Esophagus muscularis mucosa (tissue), 4 donors: ENCODE data around the gene UVSSA. TPM values are rescaled to one million over a fixed set of nuclear protein-coding genes. Genes with fewer than 3 reads are reported as not detected.

Experiments
- DNase-seq: peaks from one replicate; pipeline ENCODE4 v3.0.0-alpha.2; 2017; ENCODE audit errors: extremely low spot score
- H3K27ac ChIP-seq, 4 donors: fragments of 200-600 bp; sonication (generic); replicated peaks in 1 of 4; 1 replicate in 3 of 4; 2 replicates in 1 of 4; pipeline ENCODE4 v1.5.1; 2016 to 2019; ENCODE audit warnings: mild to moderate bottlenecking in 1 of 4
- H3K27me3 ChIP-seq, 4 donors: fragments of 200-600 bp; sonication (generic); one replicate each; pipeline versions ENCODE4 v1.5.1 to v1.6.0; 2016 to 2019
- H3K36me3 ChIP-seq, 4 donors: fragments of 200-600 bp; sonication (generic); one replicate each; pipeline ENCODE4 v1.5.1; 2016 to 2019
- H3K4me1 ChIP-seq, 4 donors: fragments of 200-600 bp; sonication (generic); one replicate each; pipeline ENCODE4 v1.5.1; 2016 to 2019
- H3K4me3 ChIP-seq, 4 donors: fragments of 200-600 bp; sonication (generic); 1 replicate in 2 of 4; 2 replicates in 2 of 4; pipeline ENCODE4 v1.5.1; 2016 to 2019; ENCODE audit warnings: mild to moderate bottlenecking in 4 of 4, moderate library complexity in 1 of 4
- H3K9me3 ChIP-seq, 4 donors: fragments of 200-600 bp; sonication (generic); 1 replicate in 3 of 4; 2 replicates in 1 of 4; pipeline ENCODE4 v1.5.1; 2016 to 2019
- EP300 ChIP-seq: sonication (generic); formaldehyde crosslinking; IDR thresholded peaks from one replicate; pipeline ENCODE4 v1.6.1; 2017; ENCODE audit warnings: antibody characterized with exemption
- POLR2A ChIP-seq: fragments of 450-650 bp; IDR thresholded peaks from one replicate; pipeline ENCODE4 v1.6.1; 2017; ENCODE audit warnings: antibody characterized with exemption, moderate library complexity, mild to moderate bottlenecking, low read depth
- POLR2AphosphoS5 ChIP-seq, 2 donors: sonication (generic); formaldehyde crosslinking; IDR thresholded peaks; one replicate each; pipeline ENCODE4 v1.6.1; 2017; ENCODE audit warnings: antibody characterized with exemption in 2 of 2
- WGBS: methylation state at CpG from one replicate; pipeline ENCODE4 v1.1.5; 2018; 5-methylcytosine and 5-hydroxymethylcytosine counted together
- intact Hi-C: fragments of 100-400 bp; cut with DNase I; formaldehyde crosslinking; loops from one replicate; pipeline ENCODE4 v1.15.1; 2023
- total RNA-seq, 4 donors: library from RNA; depleted of rRNA; stranded (reverse); fragments of >200 nt; gene quantifications; one replicate each; pipeline versions ENCODE4 v1.1.0 to v1.2.1, GENCODE V29; 2016
- TF ChIP-seq, protein P1 (sequence below), 3 experiments: fragments of 200-600 bp in 2 of 3; fragments of 450-650 bp in 1 of 3; sonication (generic) in 2 of 3; IDR thresholded peaks; one replicate each; pipeline ENCODE4 v1.5.1; 2017 to 2019; ENCODE audit warnings: antibody characterized with exemption in 3 of 3, mild to moderate bottlenecking in 2 of 3, moderate library complexity in 1 of 3

Gene UVSSA
- total RNA-seq, 4 donors from 2014 or later: 8.9 to 16.5 (median 13.1) TPM

DNA sequence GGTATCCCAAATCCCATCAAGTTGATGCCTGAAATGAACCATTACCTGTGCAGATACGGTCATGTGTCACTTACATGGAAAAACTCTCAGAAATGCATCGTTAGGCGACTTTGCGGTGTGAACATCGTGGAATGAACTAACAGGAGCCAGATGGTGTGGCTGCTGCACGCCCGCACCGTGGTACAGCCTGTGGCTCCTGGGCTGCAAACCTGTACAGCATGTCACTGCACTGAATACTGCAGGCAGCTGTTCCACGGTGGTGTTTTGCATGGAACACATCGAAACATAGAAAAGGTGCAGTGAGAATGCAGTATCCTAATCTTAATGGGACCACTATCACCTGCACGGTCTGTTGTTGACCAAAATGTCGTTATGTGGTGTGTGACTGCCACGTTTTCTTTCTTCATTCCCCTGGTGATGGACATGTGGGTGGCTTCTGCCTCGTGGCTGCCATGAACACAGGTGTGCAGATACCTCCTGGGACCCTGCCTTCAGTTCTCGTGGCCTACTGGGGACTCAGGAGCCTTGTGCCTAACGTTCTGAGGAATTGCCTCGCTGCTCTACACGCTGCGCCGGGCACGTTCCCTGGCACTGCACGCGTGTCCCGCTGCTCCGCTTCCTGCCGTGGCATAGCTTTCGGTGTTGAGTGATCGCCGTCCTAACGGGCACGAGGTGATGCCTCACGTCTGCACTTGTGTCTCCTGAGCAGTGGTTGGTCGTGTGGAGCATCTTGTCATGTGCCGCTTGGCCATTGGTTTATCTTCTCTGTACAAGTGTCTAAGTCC, 38.9 kb upstream of the UVSSA start:
- Histone ChIP-seq H3K27ac (peak overlapping the region in 2 of 4 donors; percentile 75 to 84), H3K4me3 (no peak overlapping the region), H3K36me3 (peaks cover 3 to 37% (median 26%) of the 10 kb centered on the region in 4 donors), H3K4me1 (peaks cover 32 to 53% (median 44%) of the 10 kb centered on the region in 4 donors), H3K27me3 (no peaks in the 10 kb centered on the region), H3K9me3 (no peaks in the 10 kb centered on the region)
- no peak for DNase-seq
- intact Hi-C loops: loop anchor here (5.0 kb wide), 2 partner anchors 39 to 56 kb away; partner anchors contain the start of gene UVSSA
- 96% methylated on average over 34 of the region's 34 CpGs for WGBS
- TF ChIP-seq EP300 (no peak), POLR2AphosphoS5 (IDR thresholded peaks at IDR 0.05) (no peak)
- TF ChIP-seq, protein P1, sequence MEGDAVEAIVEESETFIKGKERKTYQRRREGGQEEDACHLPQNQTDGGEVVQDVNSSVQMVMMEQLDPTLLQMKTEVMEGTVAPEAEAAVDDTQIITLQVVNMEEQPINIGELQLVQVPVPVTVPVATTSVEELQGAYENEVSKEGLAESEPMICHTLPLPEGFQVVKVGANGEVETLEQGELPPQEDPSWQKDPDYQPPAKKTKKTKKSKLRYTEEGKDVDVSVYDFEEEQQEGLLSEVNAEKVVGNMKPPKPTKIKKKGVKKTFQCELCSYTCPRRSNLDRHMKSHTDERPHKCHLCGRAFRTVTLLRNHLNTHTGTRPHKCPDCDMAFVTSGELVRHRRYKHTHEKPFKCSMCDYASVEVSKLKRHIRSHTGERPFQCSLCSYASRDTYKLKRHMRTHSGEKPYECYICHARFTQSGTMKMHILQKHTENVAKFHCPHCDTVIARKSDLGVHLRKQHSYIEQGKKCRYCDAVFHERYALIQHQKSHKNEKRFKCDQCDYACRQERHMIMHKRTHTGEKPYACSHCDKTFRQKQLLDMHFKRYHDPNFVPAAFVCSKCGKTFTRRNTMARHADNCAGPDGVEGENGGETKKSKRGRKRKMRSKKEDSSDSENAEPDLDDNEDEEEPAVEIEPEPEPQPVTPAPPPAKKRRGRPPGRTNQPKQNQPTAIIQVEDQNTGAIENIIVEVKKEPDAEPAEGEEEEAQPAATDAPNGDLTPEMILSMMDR (IDR thresholded peaks at IDR 0.05): no peak

DNA sequence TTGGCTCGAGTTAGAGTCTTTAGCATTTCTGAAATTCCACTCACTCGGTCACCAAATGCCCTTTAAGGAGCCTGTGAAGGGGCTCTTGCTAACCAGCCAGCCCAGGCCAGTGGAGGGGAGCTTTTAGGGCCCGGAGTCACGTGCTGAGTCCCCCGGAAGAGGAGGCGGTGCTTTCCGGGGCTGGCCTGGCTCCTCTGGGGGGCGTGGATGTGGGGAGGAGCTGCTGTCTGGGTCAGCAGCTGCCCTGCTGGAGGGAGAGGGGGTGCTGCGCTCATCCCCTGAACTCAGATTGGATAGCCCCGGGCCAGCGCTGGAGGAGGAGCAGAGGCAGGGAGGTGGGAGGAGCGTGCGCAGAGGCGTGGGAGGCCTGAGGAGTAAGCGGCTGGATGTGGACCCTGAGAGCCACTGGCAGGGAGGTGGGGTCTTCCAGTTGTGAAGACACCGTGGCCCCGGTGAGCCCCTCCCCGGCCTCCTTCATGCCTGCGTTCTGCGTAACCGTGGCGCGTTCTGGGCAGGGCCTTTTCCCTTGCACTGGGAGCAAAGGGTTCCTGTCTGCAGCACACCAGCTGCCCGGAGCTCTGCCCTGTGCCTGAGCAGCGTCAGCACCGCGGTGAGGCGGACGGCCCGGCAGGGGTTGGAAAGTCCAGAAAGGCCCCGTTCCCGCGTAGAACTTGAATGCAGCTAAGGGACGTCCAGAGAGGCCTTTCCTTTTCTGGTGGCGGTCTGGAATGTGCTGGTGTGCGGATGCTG, 37.6 kb upstream of the UVSSA start:
- TF ChIP-seq POLR2AphosphoS5 (IDR thresholded peaks at IDR 0.05) (peak; percentile 36 to 79), EP300 (no peak), POLR2A (no peak)
- TF ChIP-seq, protein P1 (IDR thresholded peaks at IDR 0.05): peak in 1 of 3 experiments; percentile 18
- intact Hi-C loops: loop anchor here (1.0 to 5.0 kb wide), 3 partner anchors 20 to 57 kb away; partner anchors contain the start of genes MAEA and UVSSA

DNA sequence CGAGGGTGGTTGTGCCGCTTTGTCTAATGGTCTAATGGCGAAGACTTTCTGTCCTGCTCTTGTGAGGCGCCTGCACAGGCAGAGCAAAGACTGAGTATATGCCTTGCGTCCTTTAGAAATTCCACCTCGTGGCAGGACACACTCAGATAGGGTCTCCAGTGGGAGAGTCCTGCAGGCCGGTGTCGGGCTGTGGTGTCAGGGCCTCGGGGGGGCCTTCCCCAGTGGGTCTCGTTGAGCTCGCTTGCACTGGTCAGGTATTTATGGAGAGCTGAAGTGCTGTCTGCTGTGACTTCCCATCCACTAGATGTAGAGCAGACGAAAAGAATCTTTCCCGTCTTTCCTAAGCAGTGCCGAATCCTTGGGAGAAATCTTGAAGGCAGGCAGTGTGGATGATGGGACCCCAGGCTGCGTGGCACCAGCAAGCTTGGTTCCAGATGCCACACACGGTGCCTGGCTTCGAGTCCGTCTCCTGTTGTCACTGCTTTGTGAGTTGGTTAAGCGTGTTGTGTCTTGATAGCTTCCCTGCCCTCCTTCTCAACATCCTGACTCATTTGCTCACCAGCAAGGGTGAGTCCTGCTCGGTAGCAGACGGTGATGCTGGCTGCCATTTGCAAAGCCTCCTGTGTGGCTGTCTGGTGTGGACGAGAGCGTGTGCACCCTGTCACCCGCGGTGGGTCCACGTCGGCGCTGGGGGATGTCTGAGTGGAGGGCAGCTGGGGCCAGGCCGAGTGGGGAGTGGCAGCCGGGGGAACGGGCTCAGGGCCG, 36.8 kb upstream of the UVSSA start:
- Histone ChIP-seq H3K4me3 (peak overlapping the region; percentile 53 to 57 (median 56)), H3K27ac (peak overlapping the region; percentile 65 to 84 (median 76)), H3K9me3 (no peaks in the 10 kb centered on the region), H3K4me1 (peaks cover 32 to 51% (median 44%) of the 10 kb centered on the region in 4 donors), H3K36me3 (peaks cover 21 to 50% (median 44%) of the 10 kb centered on the region in 4 donors), H3K27me3 (no peaks in the 10 kb centered on the region)
- WGBS: 56% methylated on average over 12 of the region's 32 CpGs
- intact Hi-C loops: no loop called here
- TF ChIP-seq, protein P1 (IDR thresholded peaks at IDR 0.05): no peak
- TF ChIP-seq POLR2AphosphoS5 (IDR thresholded peaks at IDR 0.05): no peak
- no peak for TF ChIP-seq POLR2A
- TF ChIP-seq EP300: no peak
- DNase-seq: no peak

More for the DNA sequence above, 37.6 kb upstream of the UVSSA start:
- Histone ChIP-seq H3K27me3 (no peaks in the 10 kb centered on the region), H3K4me3 (peak overlapping the region; percentile 53 to 57 (median 56)), H3K9me3 (no peaks in the 10 kb centered on the region), H3K36me3 (peaks cover 14 to 46% (median 39%) of the 10 kb centered on the region in 4 donors), H3K27ac (peak overlapping the region; percentile 65 to 84 (median 76)), H3K4me1 (peaks cover 32 to 53% (median 44%) of the 10 kb centered on the region in 4 donors)
- WGBS: 1% methylated on average over 18 of the region's 36 CpGs
- peak; percentile 98 for DNase-seq

DNA sequence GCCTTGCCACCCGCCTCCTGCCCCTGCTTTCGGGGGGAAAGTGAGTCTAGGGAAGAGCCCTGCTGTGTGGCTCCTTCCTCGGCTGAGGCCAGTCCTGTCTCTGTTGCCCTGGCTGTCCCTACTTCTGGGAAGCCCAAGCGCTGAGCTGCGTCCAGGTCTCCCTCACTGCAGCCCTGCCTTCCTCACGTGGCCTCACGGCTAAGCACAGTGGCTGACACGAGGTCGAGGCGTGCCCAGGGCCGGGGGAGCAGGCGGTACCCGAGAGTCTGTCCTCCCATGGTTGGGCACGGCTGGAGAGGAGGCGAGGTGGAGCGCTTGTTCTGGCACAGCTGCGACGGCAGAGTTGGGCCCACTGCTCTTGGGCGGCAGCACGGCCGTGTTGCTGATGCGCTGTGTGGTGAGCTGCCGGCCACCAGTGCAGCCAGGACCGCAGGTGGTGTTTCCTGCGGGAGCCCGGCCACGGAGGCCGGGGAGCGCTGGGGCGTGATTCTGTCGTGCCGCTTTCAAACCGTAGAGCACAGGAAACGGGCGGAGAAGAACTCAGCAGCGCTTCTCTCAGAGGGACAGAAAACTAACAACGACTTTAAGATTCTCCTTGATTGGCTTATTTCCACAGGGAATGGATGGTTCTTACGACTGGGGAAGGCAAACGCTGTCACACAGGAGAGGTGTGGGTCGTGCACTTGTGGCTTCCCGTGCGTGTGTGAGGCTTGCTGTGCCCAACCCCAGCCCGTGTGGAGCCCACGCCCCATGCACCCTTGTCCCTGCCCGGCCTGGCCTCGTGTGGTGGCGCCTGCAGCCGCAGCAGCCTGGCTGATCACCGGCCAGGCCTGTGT, 36.0 kb upstream of the UVSSA start:
- no peak for DNase-seq
- peak overlapping the region; percentile 65 to 84 (median 76) for H3K27ac ChIP-seq

More for the DNA sequence above, 36.0 kb upstream of the UVSSA start:
- TF ChIP-seq, protein P1 (IDR thresholded peaks at IDR 0.05): no peak
- TF ChIP-seq POLR2A (no peak), EP300 (no peak), POLR2AphosphoS5 (IDR thresholded peaks at IDR 0.05) (no peak)
- 87% methylated on average over 44 of the region's 49 CpGs for WGBS
- Histone ChIP-seq H3K4me3 (peak overlapping the region in 1 of 4 donors; percentile 56), H3K9me3 (no peaks in the 10 kb centered on the region), H3K4me1 (peaks cover 32 to 47% (median 41%) of the 10 kb centered on the region in 4 donors), H3K27me3 (no peaks in the 10 kb centered on the region), H3K36me3 (peaks cover 27 to 50% (median 44%) of the 10 kb centered on the region in 4 donors)
- intact Hi-C loops: no loop called here
